HL-60 (cell line): ENCODE measurements around the gene COLQ.

Experiments used
- GABPA ChIP-seq: IDR thresholded peaks from 2 replicates; pipeline ENCODE4 v1.6.1; 2012; ENCODE audit warnings: low read depth
- POLR2AphosphoS5 ChIP-seq: IDR thresholded peaks from 2 replicates; pipeline ENCODE4 v1.6.1; 2012; ENCODE audit warnings: low read depth
- SPI1 ChIP-seq: IDR thresholded peaks from 2 replicates; pipeline ENCODE4 v1.6.1; 2012; ENCODE audit warnings: low read depth, mild to moderate bottlenecking, borderline replicate concordance
- TF ChIP-seq, protein P1 (sequence below): IDR thresholded peaks from one replicate; pipeline ENCODE4 v1.5.1; 2011; ENCODE audit warnings: low read length, control low read depth, inconsistent platforms; ENCODE audit not compliant: insufficient read depth
- TF ChIP-seq, protein P2 (sequence below): IDR thresholded peaks from 2 replicates; pipeline ENCODE4 v1.6.1; 2012; ENCODE audit warnings: low read depth; ENCODE audit not compliant: insufficient replicate concordance

DNA sequence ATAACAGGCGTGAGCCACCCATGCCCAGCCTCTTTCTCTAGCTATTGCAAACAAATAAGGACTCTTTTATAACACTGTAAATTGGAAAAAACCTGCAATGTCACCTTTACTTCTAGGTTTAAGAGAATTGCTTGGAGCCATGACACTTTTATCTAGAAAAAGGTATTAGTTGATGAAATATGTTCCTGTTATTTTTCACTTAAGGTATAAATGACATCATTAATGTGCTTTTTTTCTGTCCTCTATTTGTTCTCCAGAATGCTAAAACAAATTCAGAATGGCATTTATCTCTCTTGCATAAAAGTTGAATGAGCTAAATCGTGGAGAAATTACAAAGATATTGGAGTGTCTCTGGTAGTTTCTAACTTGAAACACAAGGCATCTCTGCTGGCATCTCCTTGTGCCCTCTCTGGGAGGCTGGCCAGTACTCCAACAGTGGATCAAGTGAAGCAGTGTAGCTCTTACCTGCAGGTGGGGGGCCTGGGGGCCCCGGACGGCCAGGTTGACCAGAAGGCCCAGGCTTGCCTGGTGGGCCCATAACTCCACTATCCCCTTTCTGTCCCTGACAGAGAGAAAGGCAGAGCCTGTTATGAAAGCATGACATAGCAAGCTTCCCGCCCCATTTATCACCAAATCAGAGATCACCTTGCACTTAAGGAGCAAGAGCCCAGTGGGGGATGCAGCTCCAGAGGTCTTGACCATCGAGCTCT lies 55.5 kb downstream of the COLQ start:
- TF ChIP-seq, protein P1, sequence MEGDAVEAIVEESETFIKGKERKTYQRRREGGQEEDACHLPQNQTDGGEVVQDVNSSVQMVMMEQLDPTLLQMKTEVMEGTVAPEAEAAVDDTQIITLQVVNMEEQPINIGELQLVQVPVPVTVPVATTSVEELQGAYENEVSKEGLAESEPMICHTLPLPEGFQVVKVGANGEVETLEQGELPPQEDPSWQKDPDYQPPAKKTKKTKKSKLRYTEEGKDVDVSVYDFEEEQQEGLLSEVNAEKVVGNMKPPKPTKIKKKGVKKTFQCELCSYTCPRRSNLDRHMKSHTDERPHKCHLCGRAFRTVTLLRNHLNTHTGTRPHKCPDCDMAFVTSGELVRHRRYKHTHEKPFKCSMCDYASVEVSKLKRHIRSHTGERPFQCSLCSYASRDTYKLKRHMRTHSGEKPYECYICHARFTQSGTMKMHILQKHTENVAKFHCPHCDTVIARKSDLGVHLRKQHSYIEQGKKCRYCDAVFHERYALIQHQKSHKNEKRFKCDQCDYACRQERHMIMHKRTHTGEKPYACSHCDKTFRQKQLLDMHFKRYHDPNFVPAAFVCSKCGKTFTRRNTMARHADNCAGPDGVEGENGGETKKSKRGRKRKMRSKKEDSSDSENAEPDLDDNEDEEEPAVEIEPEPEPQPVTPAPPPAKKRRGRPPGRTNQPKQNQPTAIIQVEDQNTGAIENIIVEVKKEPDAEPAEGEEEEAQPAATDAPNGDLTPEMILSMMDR: no peak
- TF ChIP-seq, protein P2, sequence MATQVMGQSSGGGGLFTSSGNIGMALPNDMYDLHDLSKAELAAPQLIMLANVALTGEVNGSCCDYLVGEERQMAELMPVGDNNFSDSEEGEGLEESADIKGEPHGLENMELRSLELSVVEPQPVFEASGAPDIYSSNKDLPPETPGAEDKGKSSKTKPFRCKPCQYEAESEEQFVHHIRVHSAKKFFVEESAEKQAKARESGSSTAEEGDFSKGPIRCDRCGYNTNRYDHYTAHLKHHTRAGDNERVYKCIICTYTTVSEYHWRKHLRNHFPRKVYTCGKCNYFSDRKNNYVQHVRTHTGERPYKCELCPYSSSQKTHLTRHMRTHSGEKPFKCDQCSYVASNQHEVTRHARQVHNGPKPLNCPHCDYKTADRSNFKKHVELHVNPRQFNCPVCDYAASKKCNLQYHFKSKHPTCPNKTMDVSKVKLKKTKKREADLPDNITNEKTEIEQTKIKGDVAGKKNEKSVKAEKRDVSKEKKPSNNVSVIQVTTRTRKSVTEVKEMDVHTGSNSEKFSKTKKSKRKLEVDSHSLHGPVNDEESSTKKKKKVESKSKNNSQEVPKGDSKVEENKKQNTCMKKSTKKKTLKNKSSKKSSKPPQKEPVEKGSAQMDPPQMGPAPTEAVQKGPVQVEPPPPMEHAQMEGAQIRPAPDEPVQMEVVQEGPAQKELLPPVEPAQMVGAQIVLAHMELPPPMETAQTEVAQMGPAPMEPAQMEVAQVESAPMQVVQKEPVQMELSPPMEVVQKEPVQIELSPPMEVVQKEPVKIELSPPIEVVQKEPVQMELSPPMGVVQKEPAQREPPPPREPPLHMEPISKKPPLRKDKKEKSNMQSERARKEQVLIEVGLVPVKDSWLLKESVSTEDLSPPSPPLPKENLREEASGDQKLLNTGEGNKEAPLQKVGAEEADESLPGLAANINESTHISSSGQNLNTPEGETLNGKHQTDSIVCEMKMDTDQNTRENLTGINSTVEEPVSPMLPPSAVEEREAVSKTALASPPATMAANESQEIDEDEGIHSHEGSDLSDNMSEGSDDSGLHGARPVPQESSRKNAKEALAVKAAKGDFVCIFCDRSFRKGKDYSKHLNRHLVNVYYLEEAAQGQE: no peak
- TF ChIP-seq POLR2AphosphoS5 (no peak), GABPA (no peak), SPI1 (no peak)
